HEK293T (cell line): Measurements from ENCODE around the gene SNX21.
"Not testable (repeated sequence)": the region's sequence is repeated elsewhere in the genome, so short reads cannot be mapped to it uniquely, and the experiment has no call there.

ENCODE experiments used
- FOXM1 ChIP-seq: fragments of 450-650 bp; IDR thresholded peaks from 2 replicates; pipeline ENCODE4 v1.6.1; 2017; ENCODE audit warnings: mild to moderate bottlenecking, borderline replicate concordance
- L3MBTL2 ChIP-seq: fragments of 450-650 bp; conservative IDR thresholded peaks from 2 replicates; pipeline ENCODE4 v1.6.1; 2016; ENCODE audit warnings: mild to moderate bottlenecking
- SP1 ChIP-seq: fragments of 450-650 bp; IDR thresholded peaks from 2 replicates; pipeline ENCODE4 v1.6.1; 2017
- SUZ12 ChIP-seq: fragments of 450-650 bp; IDR thresholded peaks from 2 replicates; pipeline ENCODE4 v1.6.1; 2016; ENCODE audit warnings: mild to moderate bottlenecking

- TF ChIP-seq SP1, FOXM1, SUZ12, L3MBTL2: not testable (repeated sequence)
These were observed 35.6 kb upstream of the SNX21 start for GRCh38 chr20:45797955-45798354.
